Stimulated activated naive CD8-positive, alpha-beta T cell treated with anti-CD3 and anti-CD28 coated beads, Interleukin-15, amount 100 ng/mL, for 72 hours (primary cell): Measurements from ENCODE around the gene NLN.
A peak's percentile ranks its signal among the peaks of the same experiment; 100 is the strongest.

Source experiments
- ATAC-seq: fragments of 150-1000 bp; cut with Tn5 transposase; 2 replicates; pipeline ENCODE4 v1.10.0; 2021; ENCODE audit warnings: mild to moderate bottlenecking, moderate library complexity
- DNase-seq, 2 donors: peaks; one replicate each; pipeline ENCODE4 v3.0.0; 2021 to 2022
- H3K27ac Mint-ChIP-seq, 2 donors: one replicate each; pipeline ENCODE4 v1.8.0; 2022; ENCODE audit warnings: mild to moderate bottlenecking in 2 of 2, mixed read lengths in 2 of 2, moderate library complexity in 2 of 2
- H3K27me3 Mint-ChIP-seq: one replicate; pipeline ENCODE4 v1.8.0; 2022; ENCODE audit warnings: mixed read lengths
- H3K4me1 Mint-ChIP-seq: one replicate; pipeline ENCODE4 v1.8.0; 2022; ENCODE audit warnings: mild to moderate bottlenecking, mixed read lengths
- H3K4me3 Mint-ChIP-seq, 2 donors: one replicate each; pipeline ENCODE4 v1.8.0; 2022; ENCODE audit warnings: mild to moderate bottlenecking in 2 of 2, mixed read lengths in 2 of 2, moderate library complexity in 1 of 2
- H3K9me3 Mint-ChIP-seq, 2 donors: one replicate each; pipeline ENCODE4 v1.8.0; 2022; ENCODE audit warnings: mixed read lengths in 2 of 2

Gene NLN

DNA sequence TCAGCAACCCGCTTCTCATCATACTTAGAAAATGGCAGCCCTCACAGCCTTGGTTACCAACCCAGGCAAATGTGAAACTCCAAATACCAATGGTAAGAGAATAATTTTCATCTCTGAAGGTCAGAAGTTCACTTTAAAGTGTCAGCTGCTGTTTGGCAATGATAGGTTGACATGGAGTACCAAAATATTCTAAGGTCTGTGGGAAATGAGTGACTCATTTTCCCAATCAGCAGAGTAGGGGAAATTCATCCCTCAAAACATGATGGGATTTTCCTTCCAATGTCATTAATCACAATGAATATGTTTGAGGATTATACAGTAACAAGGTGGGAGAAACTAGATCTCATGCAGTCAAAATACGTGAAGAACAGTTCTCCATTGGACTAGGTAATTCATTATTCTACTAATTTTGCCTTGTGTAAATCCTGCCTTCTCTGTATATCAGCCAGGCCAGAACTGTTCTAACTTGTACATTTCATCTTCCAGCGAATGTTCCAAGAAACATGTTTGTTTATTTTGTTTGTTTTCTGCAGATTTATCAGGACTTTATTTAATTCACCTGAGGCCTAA lies 151.3 kb downstream of the NLN start:
- ATAC-seq (no peak), DNase-seq (no peak)
- no peak overlapping the region for H3K27ac Mint-ChIP-seq
- H3K9me3 Mint-ChIP-seq = peaks cover 18 to 22% of the 10 kb centered on the region in 2 donors
- no peaks in the 10 kb centered on the region for H3K27me3 Mint-ChIP-seq
- H3K4me3 Mint-ChIP-seq = no peak overlapping the region
- H3K4me1 Mint-ChIP-seq = no peaks in the 10 kb centered on the region

DNA sequence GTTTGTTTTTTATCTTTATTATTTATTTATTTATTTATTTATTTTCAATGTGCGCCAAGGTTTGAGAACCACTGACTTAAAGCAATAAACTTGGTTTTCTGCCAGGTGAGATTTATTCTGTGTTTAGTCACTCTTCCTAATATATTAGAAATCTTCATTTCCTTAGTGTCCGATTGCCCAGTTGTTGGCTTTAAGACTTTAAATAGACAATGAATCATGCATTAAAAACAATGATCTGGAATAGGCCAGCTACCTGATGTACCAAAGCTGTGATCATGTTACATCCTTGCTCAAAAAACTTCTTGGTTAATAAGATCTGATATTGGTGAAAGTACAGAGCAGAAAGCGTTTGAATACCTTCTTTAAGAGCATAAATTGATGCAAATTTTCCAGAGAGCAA lies 152.2 kb downstream of the NLN start:
- DNase-seq = no peak
- H3K27ac Mint-ChIP-seq = no peak overlapping the region
- H3K4me3 Mint-ChIP-seq = no peak overlapping the region

DNA sequence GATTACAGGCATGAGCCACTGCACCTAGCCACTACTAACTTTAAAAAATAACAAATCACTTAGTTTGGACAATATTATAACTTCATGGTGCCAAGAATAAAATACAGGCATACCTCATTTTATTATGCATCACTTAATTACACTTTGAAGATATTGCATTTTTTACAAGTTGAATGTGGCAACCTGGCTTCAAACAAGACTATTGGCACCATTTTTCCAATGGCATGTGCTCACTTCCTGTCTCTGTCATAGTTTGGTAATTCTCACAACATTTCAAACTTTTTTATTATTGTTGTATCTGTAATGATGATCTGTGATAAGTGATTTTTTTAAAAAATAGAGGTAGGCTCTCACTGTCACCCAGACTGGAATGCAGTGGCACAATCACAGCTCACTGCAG lies 154.5 kb downstream of the NLN start:
- DNase-seq (no peak), ATAC-seq (no peak)
- Mint-ChIP-seq H3K27ac (no peak overlapping the region), H3K4me1 (no peaks in the 10 kb centered on the region), H3K27me3 (no peaks in the 10 kb centered on the region), H3K9me3 (peaks cover 18 to 21% of the 10 kb centered on the region in 2 donors), H3K4me3 (no peak overlapping the region)

More for the DNA sequence above, 152.2 kb downstream of the NLN start:
- Mint-ChIP-seq H3K4me1 (no peaks in the 10 kb centered on the region), H3K9me3 (peaks cover 22% of the 10 kb centered on the region in 2 donors), H3K27me3 (no peaks in the 10 kb centered on the region)
- ATAC-seq = no peak

DNA sequence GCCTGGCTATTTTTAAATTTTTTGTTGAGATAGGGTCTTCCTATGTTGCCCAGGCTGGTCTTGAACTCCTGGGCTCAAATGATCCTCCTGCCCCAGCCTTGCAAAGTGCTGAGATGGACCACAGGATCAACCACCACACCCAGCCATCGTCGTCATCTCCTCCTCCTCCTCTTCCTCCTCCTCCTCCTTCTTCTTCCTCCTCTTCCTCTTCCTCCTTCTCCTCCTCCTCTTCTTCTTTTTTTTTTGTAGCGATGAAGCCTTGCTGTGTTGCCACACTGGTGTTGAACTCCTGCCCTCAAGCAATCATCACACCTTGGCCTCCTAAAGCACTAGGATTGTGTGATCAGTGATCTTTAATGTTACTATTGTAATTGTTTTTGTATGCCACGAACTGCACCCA lies 155.0 kb downstream of the NLN start:
- Mint-ChIP-seq H3K4me1 (no peaks in the 10 kb centered on the region), H3K27ac (peak overlapping the region in 1 of 2 donors; percentile 1), H3K27me3 (no peaks in the 10 kb centered on the region), H3K9me3 (peaks cover 13 to 16% of the 10 kb centered on the region in 2 donors), H3K4me3 (no peak overlapping the region)
- ATAC-seq = no peak
- DNase-seq = no peak
